Measurements from ENCODE around the gene SGSM2.

Gene SGSM2

DNA sequence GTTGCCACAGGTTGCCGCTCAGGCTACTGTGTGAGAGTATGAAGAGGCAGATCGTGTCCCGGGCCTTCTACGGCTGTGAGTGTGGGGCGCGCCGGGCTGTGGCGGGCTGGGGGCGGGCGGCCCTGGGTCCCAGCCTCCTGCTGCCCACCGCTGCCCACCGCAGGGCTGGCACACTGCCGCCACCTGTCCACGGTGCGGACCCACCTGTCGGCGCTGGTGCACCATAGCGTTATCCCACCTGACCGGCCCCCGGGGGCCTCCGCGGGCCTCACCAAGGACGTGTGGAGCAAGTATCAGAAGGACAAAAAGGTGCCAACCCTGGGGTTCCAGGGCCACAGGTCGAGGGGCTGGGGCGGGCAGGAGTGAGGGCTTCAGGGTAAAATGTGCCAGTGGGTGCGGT lies 34.9 kb downstream of the SGSM2 start:
- H3K27me3 ChIP-seq (ENCODE audit: insufficient read depth, poor library complexity, severe bottlenecking), result no peaks in the 10 kb centered on the region
- DNase-seq (ENCODE audit: low read depth in 1 of 2, low spot score in 1 of 2), result no peak
- no peak for TF ChIP-seq GABPA (IDR thresholded peaks at IDR 0.05; ENCODE audit: low read depth)
- TF ChIP-seq, protein P1, sequence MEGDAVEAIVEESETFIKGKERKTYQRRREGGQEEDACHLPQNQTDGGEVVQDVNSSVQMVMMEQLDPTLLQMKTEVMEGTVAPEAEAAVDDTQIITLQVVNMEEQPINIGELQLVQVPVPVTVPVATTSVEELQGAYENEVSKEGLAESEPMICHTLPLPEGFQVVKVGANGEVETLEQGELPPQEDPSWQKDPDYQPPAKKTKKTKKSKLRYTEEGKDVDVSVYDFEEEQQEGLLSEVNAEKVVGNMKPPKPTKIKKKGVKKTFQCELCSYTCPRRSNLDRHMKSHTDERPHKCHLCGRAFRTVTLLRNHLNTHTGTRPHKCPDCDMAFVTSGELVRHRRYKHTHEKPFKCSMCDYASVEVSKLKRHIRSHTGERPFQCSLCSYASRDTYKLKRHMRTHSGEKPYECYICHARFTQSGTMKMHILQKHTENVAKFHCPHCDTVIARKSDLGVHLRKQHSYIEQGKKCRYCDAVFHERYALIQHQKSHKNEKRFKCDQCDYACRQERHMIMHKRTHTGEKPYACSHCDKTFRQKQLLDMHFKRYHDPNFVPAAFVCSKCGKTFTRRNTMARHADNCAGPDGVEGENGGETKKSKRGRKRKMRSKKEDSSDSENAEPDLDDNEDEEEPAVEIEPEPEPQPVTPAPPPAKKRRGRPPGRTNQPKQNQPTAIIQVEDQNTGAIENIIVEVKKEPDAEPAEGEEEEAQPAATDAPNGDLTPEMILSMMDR (IDR thresholded peaks at IDR 0.05; ENCODE audit: insufficient read depth, low read length), result no peak
- TF ChIP-seq SPI1 (IDR thresholded peaks at IDR 0.05; ENCODE audit: borderline replicate concordance, low read depth), result no peak
- TF ChIP-seq POLR2AphosphoS5 (IDR thresholded peaks at IDR 0.05; ENCODE audit: low read depth), result no peak
- TF ChIP-seq REST (IDR thresholded peaks at IDR 0.05; ENCODE audit: insufficient replicate concordance, low read depth), result no peak
- H3K27ac ChIP-seq (replicated peaks), result no peak overlapping the region
- no peak overlapping the region for H3K4me3 ChIP-seq (replicated peaks; ENCODE audit: insufficient read depth, low read length)

GRCh38 chr17:2372681-2373080 lies 35.4 kb downstream of the SGSM2 start:
- no peak for DNase-seq (ENCODE audit: low read depth in 1 of 2, low spot score in 1 of 2)

DNA sequence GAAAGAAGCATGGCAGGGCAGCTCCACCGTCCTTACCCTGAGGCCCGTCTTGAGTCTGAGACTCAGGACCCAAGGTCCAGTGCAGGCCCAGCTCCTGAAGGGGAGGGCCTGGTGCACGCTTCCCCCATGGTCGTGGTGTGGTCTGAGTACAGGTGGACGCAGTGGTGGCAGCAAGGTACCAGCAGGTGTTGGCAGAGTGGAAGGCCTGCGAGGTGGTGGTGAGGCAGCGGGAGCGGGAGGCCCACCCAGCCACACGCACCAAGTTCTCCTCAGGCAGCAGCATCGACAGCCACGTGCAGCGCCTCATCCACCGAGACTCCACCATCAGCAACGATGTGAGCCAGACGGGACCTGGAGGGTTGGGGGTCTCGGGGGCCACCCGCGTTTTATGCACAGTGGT lies 35.9 kb downstream of the SGSM2 start:
- Histone ChIP-seq H3K4me3 (replicated peaks; ENCODE audit: insufficient read depth, low read length) (no peak overlapping the region), H3K27me3 (ENCODE audit: insufficient read depth, poor library complexity, severe bottlenecking) (no peaks in the 10 kb centered on the region), H3K27ac (replicated peaks) (no peak overlapping the region)
- no peak for DNase-seq (ENCODE audit: low read depth in 1 of 2, low spot score in 1 of 2)
- no peak for TF ChIP-seq SPI1 (IDR thresholded peaks at IDR 0.05; ENCODE audit: borderline replicate concordance, low read depth)
- no peak for TF ChIP-seq REST (IDR thresholded peaks at IDR 0.05; ENCODE audit: insufficient replicate concordance, low read depth)
- TF ChIP-seq, protein P1 (IDR thresholded peaks at IDR 0.05; ENCODE audit: insufficient read depth, low read length), result no peak
- no peak for TF ChIP-seq POLR2AphosphoS5 (IDR thresholded peaks at IDR 0.05; ENCODE audit: low read depth)
- TF ChIP-seq GABPA (IDR thresholded peaks at IDR 0.05; ENCODE audit: low read depth), result no peak

More at GRCh38 chr17:2372681-2373080, 35.4 kb downstream of the SGSM2 start:
- H3K4me3 ChIP-seq (replicated peaks; ENCODE audit: insufficient read depth, low read length), result no peak overlapping the region
- H3K27me3 ChIP-seq (ENCODE audit: insufficient read depth, poor library complexity, severe bottlenecking), result no peaks in the 10 kb centered on the region
- H3K27ac ChIP-seq (replicated peaks), result no peak overlapping the region
- no peak for TF ChIP-seq GABPA (IDR thresholded peaks at IDR 0.05; ENCODE audit: low read depth)
- no peak for TF ChIP-seq REST (IDR thresholded peaks at IDR 0.05; ENCODE audit: insufficient replicate concordance, low read depth)
- TF ChIP-seq, protein P1 (IDR thresholded peaks at IDR 0.05; ENCODE audit: insufficient read depth, low read length), result no peak
- no peak for TF ChIP-seq POLR2AphosphoS5 (IDR thresholded peaks at IDR 0.05; ENCODE audit: low read depth)
- TF ChIP-seq SPI1 (IDR thresholded peaks at IDR 0.05; ENCODE audit: borderline replicate concordance, low read depth), result no peak
